ENCODE results near the gene DR1. TPM values are rescaled to one million over a fixed set of nuclear protein-coding genes. Genes with fewer than 3 reads are reported as not detected.

Gene DR1
- total and polyA plus RNA-seq, 2 of the 13 experiments (the other 11 are each of a cell fraction or from before 2014, with no cell fraction given) = 17.8 to 42.3 TPM

- peak; percentile 90; the same call in 1 of the 2 replicates for TF ChIP-seq THAP9 (CRISPR knock-in tag; IDR thresholded peaks at IDR 0.05; ENCODE audit: borderline replicate concordance)
- TF ChIP-seq GRHL1 (CRISPR knock-in tag; conservative IDR thresholded peaks at IDR 0.05) = no peak
- TF ChIP-seq ZNF775 (CRISPR knock-in tag; IDR thresholded peaks at IDR 0.05; ENCODE audit: borderline replicate concordance) = no peak
- TF ChIP-seq ZNF839 (CRISPR knock-in tag; IDR thresholded peaks at IDR 0.05; ENCODE audit: borderline replicate concordance) = no peak
- no peak for TF ChIP-seq ZBTB4 (CRISPR knock-in tag; IDR thresholded peaks at IDR 0.05; ENCODE audit: borderline replicate concordance)
- TF ChIP-seq STAT6 (CRISPR knock-in tag; IDR thresholded peaks at IDR 0.05; ENCODE audit: borderline replicate concordance) = no peak; the same call in 1 of the 2 replicates
- TF ChIP-seq ZZZ3 (CRISPR knock-in tag; IDR thresholded peaks at IDR 0.05; ENCODE audit: borderline replicate concordance) = peak; percentile 76; the same call in 1 of the 2 replicates
- peak; percentile 88 for TF ChIP-seq CBFB (CRISPR knock-in tag; IDR thresholded peaks at IDR 0.05)
- no peak for TF ChIP-seq USF2 (IDR thresholded peaks at IDR 0.05; ENCODE audit: low read depth, low read length)
- TF ChIP-seq USF2 (CRISPR knock-in tag; IDR thresholded peaks at IDR 0.05; ENCODE audit: borderline replicate concordance) = no peak; the same call in 1 of the 2 replicates
- peak; percentile 75 for TF ChIP-seq ZNF709 (CRISPR knock-in tag; IDR thresholded peaks at IDR 0.05)
- peak; percentile 78 for TF ChIP-seq E2F5 (CRISPR knock-in tag; conservative IDR thresholded peaks at IDR 0.05)
These were observed at the start of gene DR1 (continued) for GRCh38 chr1:93345633-93346420.

Data from HepG2 (cell line).